Adipose tissue (tissue), 3 donors: ENCODE measurements around the gene PARD3. TPM values are rescaled to one million over a fixed set of nuclear protein-coding genes. Genes with fewer than 3 reads are reported as not detected.

Experiments
- H3K27ac ChIP-seq: one replicate; pipeline ENCODE4 v1.5.1; 2013; ENCODE audit warnings: low read depth, low read length
- WGBS, 3 donors: extraction: QIAGEN DNeasy Blood & Tissue Kit; methylation state at CpG; one replicate each; pipeline ENCODE4 v1.1.7; 2013; 5-methylcytosine and 5-hydroxymethylcytosine counted together
- polyA plus RNA-seq, 3 donors: library from polyadenylated mRNA; stranded (reverse); fragments of 200-250 nt; gene quantifications; one replicate each; pipeline ENCODE4 v1.2.3, GENCODE V29; 2013
- donor health status: healthy with polysubstance abuse.
- donor health status: Bipolar disorder and iron deficiency.
- donor health status: healthy.

Gene PARD3
- polyA plus RNA-seq, 3 donors = 11.2 to 20.6 (median 17.2) TPM

DNA sequence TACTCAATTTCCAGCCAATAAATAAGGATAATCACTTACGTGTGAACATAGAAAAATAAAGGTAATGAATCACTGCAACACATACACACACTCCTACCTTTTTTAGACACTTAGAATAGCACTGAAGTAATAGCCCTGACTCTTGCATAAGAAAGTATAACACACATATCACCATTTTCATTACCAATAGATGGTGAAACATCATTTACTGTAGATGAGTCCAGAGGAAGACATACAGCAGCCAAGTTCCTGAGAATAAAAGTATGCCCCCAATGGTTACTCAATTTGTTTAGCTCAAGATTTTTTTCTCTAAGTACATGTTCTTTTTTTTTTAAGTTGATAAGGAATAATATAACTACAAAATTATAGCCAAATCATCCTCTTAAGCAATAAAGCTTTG is 316.3 kb downstream of the PARD3 start:
- H3K27ac ChIP-seq = no peak overlapping the region
- WGBS, 3 donors = 92 to 97% (median 96%) methylated on average over 1 of the region's 1 CpG

DNA sequence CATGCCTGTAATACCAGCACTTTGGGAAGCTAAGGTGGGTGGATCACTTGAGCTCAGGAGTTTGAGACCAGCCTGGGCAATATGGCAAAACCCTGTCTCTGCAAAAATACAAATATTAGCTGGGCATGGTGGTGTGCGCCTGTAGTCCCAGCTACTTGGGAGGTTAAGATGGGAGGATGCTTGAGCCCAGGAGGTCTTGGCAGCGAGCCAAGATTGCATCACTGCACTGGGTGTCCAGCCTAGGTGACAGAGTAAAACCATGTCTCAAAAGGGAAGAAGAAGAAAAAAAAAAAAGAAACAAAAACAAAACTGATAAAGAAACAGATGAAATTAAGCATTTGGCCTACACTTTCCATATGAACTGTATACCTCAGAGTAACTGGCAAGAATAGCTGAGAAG is 319.2 kb downstream of the PARD3 start:
- 77 to 89% (median 81%) methylated on average over 2 of the region's 2 CpGs for WGBS, 3 donors
- no peak overlapping the region for H3K27ac ChIP-seq

DNA sequence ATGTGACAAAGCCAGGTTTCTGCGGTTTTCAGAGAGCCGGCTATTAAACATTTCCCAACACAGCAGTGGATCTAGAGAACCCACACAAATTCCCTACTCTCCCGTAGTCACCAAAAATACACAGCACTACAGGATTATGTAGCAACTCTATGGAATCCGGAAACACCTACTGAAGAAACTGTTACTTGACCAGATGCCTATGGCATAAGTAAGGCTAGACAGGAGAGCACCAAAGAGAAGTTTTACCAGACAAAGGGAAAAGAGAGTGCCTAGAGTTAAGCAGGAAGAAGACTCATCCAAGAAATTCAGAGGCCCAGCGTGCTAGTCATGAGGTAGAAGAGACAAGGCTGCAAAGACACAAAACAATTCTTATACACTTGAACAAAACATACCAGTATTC is 321.1 kb downstream of the PARD3 start:
- H3K27ac ChIP-seq = no peak overlapping the region
- 95 to 97% (median 97%) methylated on average over 5 of the region's 5 CpGs for WGBS, 3 donors

DNA sequence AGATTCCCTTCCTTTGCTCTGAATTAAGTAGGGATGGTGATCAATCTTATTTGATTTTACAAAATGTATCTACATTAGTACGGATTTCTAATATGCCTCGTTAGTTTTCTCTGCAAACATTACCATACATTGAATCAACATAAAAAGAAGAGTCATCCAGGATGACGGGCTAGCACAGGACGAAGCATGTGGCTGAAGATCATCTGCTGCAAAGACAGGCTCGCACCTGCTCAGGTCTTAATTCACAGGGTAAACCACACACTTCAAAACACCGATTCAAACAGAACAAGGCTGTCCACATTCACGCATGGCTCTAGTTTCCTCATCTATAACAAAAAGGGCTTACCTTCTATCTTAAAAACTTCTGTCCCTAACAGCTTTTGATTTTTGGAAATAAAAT is 323.0 kb downstream of the PARD3 start:
- WGBS, 3 donors = 83 to 95% (median 92%) methylated on average over 7 of the region's 7 CpGs
- H3K27ac ChIP-seq = no peak overlapping the region

DNA sequence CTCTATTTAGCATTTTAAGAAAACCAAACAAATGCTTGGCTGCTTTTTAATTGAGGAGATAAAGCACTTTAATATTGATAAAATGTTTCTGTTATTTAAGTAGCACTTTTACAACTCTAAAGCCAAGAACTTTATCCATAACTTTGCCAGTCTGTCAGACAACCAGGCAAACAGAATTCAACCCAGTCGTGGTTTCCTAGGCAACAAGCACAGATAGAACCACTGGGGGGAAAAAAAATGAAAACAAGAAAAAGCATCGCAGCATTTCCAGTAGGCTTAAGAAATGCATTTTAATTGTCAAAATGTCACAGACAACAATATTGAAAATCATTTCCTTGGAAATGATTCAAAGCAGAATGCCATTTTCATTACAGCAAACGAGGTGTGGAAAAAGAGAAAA is 323.4 kb downstream of the PARD3 start:
- WGBS, 3 donors = 39 to 57% (median 48%) methylated on average over 3 of the region's 3 CpGs

DNA sequence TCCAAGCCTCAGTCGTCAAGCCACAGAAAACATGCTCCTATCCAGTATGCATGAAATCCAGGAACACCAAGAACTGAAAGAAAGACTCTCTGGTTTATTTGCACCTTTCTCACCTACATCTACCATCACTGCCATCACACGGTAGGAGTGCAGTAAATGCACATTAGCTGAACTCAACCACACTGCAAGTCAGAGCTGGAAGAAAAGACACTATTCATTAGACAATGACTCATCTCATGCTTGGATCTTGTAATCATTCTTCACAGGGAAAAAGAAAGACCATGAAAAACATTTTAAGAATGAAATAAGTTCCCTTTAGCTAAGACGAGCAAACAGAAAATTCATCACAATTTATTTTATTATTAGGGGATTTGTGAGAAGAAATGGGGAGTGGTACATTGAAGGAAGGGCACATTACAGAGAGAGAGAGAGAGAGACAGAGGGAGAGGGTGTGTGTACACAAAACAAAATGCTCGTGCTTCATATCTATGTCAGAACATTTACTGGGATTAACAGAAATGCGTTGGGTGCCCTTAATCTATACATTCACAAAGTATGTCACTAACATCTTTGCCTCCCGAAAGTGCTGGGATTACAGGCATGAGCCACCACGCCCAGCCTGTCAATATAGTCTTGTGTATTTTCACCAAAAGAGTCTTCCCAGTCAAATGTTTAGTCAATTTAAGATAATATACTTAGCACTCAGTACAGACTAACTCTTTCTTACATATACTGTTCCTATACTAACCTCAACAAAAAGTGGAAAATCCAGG is 324.9 kb downstream of the PARD3 start:
- H3K27ac ChIP-seq = no peak overlapping the region
- WGBS, 3 donors = 75 to 89% (median 80%) methylated on average over 7 of the region's 7 CpGs

More for the DNA sequence above, 323.4 kb downstream of the PARD3 start:
- H3K27ac ChIP-seq = no peak overlapping the region

DNA sequence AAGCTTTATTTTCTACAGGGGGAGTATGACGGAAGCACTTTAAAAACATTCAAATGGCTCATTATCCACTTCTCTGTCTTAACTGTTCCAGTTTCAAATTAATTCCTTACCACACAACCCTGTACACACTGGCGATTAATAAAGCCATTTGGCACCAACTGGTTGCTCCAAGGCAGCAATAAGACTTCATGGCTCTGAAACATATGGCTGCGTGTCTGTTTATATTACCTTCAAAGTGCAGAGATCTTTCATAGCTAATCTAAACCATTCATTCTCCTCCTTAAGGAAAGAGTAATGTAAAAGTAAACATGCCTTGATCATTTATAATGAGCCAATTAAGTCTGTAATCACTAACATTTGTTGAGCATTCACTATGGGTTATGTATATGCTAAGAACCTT is 325.7 kb downstream of the PARD3 start:
- no peak overlapping the region for H3K27ac ChIP-seq
- 93 to 95% (median 95%) methylated on average over 3 of the region's 3 CpGs for WGBS, 3 donors

DNA sequence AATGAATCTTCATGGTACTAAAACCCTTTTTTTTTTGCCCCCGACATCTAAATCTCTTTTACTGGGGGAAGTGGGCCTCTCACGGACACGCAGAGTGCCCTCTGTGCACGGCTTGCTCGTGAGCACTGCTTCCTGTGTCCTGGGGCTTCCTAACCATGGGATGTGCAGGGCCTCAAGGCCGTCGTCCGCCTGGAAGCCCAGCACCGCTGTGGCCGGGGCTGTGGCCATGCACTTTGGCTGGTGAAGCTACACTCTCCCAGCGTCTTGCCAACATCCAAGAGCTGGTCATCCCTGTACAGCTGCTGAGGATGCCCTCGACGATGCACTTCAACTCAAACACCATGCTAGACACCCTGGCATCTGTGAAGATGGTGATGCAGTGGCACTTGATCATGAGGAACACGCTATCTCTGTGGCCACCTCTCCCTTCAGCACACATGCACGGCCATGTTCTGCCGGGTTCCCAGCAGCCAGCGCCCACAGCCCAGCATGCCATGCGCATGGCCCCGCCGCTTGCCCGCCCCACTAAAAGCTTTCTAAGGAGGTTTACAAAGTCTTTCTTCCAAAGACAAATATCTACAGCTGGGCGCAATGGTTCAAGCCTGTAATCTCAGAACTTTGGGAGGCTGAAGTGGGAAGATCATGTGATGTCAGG is 326.5 kb downstream of the PARD3 start:
- no peak overlapping the region for H3K27ac ChIP-seq
- 92 to 97% (median 96%) methylated on average over 22 of the region's 22 CpGs for WGBS, 3 donors

DNA sequence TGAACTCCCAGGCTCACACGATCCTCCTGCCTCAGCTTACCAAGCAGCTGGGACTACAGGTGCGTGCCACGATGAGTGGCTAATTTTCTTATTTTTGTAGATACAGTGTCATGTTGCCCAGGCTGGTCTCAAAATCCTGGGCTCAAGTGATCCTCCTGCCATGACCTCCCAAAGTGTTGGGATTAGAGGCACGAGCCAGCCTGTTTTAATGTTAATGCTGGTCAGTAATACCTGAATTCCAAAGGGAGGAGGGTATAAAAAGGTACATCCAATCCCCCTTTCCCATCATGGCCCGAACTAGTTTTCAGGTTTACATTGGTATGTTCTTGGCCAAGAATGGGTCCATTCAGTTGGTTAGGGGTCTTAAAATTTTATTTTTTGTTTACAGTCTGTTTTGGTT is 329.1 kb downstream of the PARD3 start:
- WGBS, 3 donors = 94 to 97% (median 96%) methylated on average over 5 of the region's 5 CpGs
- no peak overlapping the region for H3K27ac ChIP-seq

DNA sequence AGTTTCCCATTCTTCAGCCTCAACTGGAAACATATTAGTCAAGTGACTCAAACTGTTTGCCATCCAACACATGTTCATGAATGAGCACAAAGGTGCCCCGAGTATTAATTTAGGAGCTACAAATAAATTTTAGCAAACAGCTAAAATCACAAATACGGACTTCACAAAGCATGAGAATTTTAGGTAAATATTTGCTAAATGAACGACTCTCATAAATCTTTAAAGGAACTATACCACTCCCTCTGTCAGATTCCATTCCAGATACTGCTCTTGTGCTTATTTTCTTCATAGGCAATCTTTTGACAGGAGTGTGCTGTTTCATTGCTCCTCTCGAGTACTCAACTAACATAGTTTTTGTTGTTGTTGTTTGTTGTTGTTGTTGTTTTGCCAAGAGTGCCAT is 330.9 kb downstream of the PARD3 start:
- H3K27ac ChIP-seq = no peak overlapping the region
- WGBS, 3 donors = 67 to 92% (median 90%) methylated on average over 4 of the region's 4 CpGs

DNA sequence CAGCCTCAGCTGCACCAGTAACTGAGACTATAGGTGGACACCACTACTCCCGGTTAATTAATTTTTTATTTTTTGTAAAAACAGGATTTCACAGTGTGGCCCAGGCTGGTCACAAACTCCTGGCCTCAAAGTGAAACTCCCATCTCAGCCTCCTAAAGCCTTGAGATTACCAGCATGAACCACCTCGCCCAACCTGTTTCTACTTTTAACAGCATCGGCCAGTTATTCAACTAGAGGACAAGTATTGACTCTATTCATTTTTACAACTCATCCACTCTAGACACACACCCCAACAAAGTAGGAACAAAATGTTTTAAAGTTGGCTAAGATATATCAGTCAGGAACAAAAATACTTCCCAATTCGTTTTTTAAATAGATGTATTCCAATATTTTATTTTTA is 334.8 kb downstream of the PARD3 start:
- H3K27ac ChIP-seq = no peak overlapping the region
- WGBS, 3 donors = 88 to 92% (median 90%) methylated on average over 4 of the region's 4 CpGs

DNA sequence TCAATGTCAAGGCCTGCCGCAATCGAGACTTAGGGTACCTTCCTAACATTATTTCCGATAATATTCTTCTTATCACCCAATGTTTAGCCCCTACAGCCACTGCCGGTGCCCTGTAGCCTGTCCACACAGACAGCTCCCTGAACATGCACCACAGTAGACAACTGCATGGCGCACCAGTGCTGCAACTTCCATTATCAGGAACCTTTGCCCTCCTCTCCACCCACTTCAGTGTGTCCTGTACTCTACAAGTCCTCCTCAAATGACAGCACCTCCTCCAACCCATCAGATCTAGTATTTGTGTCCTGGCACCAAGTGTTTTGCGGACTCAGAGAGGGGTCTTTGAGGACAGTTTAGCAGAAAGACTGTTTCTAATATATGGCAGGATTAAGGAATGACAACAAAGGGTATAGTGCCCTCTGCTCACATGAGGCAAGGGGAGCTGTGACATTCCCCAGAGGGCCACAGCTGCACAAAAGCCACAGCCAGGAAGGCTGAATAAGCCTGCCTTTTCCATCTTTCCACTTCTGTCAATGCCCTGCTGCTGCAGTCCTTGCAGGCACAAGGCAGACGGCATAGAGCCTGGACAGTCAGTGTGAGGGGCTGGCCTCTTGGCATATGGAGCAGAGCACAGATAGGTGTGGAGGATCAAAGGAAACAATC is 335.4 kb downstream of the PARD3 start:
- 90 to 94% (median 93%) methylated on average over 7 of the region's 7 CpGs for WGBS, 3 donors
- H3K27ac ChIP-seq = no peak overlapping the region

DNA sequence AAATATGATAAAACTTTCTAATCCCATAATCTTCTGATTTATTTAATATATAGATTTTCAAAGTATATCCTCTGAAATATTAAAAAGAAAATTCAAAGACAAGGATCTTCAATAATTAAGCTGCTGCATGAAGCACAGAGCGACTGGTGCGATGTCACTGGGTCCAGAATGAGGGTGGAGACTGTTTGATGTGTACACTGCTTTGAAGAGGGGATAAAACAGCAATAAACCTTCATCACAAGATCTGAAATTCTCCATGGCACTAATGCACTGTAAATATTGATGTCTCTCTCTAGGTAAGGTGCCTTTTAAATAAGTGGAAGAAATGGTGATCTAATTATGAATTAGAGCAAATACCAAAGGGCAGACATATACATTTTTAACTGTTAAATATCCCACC is 337.8 kb downstream of the PARD3 start:
- H3K27ac ChIP-seq = no peak overlapping the region
- 95 to 100% (median 98%) methylated on average over 2 of the region's 2 CpGs for WGBS, 3 donors

DNA sequence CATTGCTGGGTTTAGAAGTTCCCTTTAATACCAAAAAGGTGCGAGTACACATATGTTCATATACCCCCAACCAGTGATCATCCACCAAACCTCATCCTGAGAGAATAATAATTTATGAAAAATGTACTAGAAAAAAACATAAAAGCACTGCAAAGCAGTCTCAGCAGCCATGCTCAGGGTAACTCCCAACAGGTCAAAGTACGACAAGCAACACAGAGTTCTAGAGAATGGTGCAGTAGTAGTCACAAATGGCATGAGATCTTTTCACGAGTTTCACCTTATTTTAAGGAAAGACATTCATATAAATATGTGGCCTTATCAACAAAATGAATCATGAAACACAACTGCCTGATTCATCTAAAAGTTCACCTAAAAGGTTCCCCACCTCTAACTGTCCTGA is 338.5 kb downstream of the PARD3 start:
- 91 to 98% (median 94%) methylated on average over 3 of the region's 3 CpGs for WGBS, 3 donors

DNA sequence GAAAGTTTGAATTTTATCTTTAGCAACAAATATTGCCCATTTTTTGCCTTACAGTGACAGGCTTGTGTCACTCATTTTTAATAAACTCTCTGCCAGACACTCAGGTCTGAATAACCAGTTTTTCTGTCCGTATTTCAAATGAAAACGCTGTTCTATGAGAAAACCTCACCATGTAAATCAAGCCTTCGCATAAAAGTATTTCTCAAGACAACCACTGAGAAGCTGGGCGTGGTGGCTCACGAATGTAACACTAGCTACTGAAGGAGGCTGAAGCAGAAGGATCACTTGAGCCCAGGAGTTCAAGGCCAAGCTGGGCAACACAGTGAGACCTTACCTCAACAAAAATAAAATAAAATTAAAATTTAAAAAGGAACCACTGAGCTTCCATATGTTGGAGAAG is 339.3 kb downstream of the PARD3 start:
- no peak overlapping the region for H3K27ac ChIP-seq
- WGBS, 3 donors = 91 to 95% (median 93%) methylated on average over 5 of the region's 5 CpGs

More for the DNA sequence above, 338.5 kb downstream of the PARD3 start:
- no peak overlapping the region for H3K27ac ChIP-seq

DNA sequence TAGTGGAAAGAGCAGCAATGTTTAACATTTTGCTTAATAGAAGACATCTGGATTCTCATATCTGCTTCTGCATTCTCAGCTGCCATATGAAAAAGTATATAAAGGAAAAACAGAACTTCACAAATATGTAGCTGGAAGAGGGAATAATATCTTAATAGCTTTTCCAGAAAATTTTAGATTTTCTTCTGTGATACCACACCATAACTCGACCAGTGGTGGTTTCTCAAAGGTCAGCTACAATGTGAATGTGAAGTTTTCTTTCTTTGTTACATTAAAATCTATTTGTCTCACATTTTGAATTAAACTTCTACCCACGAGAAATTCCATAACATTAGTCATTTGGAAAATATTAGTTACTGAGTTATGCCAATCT is 339.8 kb downstream of the PARD3 start:
- no peak overlapping the region for H3K27ac ChIP-seq
- WGBS, 3 donors = 61 to 75% (median 69%) methylated on average over 2 of the region's 2 CpGs

DNA sequence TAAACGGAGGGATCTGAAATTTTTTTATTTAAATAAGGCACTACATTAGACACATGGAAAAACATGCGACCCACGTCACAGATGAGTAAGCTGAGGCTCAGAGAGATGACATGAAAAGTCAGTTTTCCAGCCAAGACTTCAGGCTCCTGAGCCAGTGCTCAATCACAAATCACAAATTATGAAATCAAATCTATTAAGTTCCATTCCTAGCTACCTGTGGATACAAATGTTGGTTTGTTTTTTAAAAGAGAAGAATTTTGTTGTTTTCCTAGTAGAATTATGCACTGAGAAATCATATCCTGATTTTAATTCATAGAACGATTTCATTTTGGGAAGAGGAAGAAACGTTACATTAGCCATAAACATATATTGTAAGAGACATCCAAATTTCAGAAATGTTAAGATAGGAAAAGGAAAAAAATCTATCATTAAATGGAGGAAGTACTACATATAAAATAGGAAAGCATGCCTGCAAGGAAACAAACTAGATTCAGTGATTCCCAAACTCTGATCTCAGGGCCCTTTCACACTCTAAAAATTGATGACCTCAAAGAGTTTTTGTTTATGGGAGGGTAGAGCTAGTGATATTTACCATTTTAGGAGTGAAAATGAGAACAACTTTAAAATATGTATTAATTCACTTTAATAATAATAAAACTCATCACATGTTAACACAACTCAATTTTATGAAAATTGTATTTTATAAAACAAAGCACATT is 340.4 kb downstream of the PARD3 start:
- 92 to 94% (median 92%) methylated on average over 5 of the region's 5 CpGs for WGBS, 3 donors

DNA sequence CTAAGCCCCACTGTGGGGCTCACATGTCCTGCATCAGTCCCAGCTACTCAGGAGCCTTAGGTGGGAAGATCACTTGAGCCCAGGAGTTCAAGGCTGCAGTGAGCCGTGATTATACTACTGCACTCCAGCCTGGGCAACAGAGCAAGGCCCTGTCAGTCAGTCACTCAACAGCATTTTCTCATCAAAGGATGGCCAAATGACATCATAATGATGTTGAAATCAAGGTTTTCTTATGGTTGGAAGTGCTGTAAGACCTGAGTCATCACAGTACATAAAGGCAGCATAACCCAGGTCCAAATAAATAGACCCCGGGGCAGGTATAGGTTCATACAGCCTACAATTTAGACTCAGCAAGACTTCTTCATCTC is 341.1 kb downstream of the PARD3 start:
- 95 to 97% (median 96%) methylated on average over 2 of the region's 2 CpGs for WGBS, 3 donors

More for the DNA sequence above, 340.4 kb downstream of the PARD3 start:
- H3K27ac ChIP-seq = no peak overlapping the region

More for the DNA sequence above, 341.1 kb downstream of the PARD3 start:
- H3K27ac ChIP-seq = no peak overlapping the region
